ENCODE measurements around the gene SLC22A7. TPM values are rescaled to one million over a fixed set of nuclear protein-coding genes. Genes with fewer than 3 reads are reported as not detected.

SLC22A7 gene
- polyA plus RNA-seq, 1 experiment, result not detected

DNA sequence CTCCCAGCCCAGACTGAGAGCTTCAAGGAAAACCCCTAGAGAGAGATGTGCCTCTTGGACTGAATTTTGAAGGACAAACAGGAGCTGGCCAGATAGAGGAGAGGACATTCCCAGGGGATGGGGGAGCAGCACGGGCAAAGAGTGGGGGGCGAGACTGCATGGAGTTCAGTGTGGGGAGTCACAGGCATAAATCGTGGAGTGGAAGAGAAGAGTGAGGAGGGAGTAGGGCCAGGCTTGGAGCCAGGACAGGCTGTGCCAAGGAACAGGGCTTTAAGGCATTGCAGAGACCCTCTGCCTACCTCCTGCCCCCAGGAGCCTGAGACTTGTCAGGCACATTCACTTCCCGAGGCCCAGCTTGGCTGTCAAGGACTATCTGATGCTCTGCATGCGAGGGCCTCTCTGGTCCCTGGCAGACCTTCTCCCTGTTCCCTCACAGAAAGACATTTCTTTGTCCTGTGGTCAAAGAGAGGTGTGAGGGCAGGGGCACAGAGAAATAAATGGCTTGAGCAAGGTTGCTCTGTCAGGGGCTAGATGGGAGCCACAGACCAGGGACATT, 5.2 kb upstream of the SLC22A7 start:
- TF ChIP-seq, protein P1, sequence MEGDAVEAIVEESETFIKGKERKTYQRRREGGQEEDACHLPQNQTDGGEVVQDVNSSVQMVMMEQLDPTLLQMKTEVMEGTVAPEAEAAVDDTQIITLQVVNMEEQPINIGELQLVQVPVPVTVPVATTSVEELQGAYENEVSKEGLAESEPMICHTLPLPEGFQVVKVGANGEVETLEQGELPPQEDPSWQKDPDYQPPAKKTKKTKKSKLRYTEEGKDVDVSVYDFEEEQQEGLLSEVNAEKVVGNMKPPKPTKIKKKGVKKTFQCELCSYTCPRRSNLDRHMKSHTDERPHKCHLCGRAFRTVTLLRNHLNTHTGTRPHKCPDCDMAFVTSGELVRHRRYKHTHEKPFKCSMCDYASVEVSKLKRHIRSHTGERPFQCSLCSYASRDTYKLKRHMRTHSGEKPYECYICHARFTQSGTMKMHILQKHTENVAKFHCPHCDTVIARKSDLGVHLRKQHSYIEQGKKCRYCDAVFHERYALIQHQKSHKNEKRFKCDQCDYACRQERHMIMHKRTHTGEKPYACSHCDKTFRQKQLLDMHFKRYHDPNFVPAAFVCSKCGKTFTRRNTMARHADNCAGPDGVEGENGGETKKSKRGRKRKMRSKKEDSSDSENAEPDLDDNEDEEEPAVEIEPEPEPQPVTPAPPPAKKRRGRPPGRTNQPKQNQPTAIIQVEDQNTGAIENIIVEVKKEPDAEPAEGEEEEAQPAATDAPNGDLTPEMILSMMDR (IDR thresholded peaks at IDR 0.05; ENCODE audit: insufficient read depth, low read depth, low read length), result no peak
- no peaks in the 10 kb centered on the region for H3K36me3 ChIP-seq (ENCODE audit: control insufficient read depth, insufficient read depth, low read length)
- H3K27me3 ChIP-seq (ENCODE audit: control insufficient read depth, insufficient read depth, low read length), result peaks cover 9% of the 10 kb centered on the region
- POLR2A ChIA-PET, result no interaction called here
- H3K4me3 ChIP-seq (ENCODE audit: low read depth, low read length), result no peak overlapping the region
- no peak for DNase-seq (ENCODE audit: low read depth)
- CTCF ChIA-PET, result interaction anchor here (1.6 kb wide), 1 partner anchor 42 kb away, joined by 4 read pairs; no protein-coding TSS in a partner anchor

DNA sequence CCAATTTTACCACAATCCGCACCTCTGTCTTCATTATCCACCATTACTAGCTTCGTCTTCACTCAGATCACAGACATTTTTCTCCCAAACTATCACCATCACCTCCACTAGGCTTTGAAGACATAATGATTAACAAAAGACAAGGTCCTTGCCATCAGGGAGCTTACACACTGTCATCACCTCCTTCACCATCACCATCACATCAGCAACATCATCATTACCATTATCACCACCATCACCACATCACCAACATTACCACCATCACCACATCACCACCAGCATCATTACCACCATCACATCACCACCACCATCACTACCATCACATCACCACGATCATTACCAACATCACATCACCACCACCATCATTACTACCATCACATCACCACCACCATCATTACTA, 4.4 kb upstream of the SLC22A7 start:
- H3K27me3 ChIP-seq (ENCODE audit: control insufficient read depth, insufficient read depth, low read length), result peaks cover 16% of the 10 kb centered on the region
- no peaks in the 10 kb centered on the region for H3K36me3 ChIP-seq (ENCODE audit: control insufficient read depth, insufficient read depth, low read length)
- no peak overlapping the region for H3K4me3 ChIP-seq (ENCODE audit: low read depth, low read length)
- DNase-seq (ENCODE audit: low read depth), result no peak
- ChIA-PET CTCF (no interaction called here), POLR2A (no interaction called here)
- TF ChIP-seq, protein P1 (IDR thresholded peaks at IDR 0.05; ENCODE audit: insufficient read depth, low read depth, low read length), result no peak

DNA sequence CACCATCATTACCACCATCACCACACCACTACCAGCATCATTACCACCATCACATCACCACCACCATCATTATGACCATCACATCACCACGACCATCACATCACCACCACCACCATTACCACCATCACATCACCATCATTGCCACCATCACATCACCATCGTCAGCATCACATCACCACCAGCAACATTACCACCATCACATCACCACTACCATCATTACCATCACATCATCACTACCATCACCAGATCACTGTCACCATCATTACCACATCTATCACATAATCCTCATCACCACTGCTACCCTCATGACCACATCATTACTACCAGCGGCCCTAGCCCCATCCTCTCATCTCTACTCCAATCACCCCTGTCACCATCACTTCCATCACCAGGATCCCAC, 3.5 kb upstream of the SLC22A7 start:
- TF ChIP-seq, protein P1 (IDR thresholded peaks at IDR 0.05; ENCODE audit: insufficient read depth, low read depth, low read length), result no peak
- no peak for DNase-seq (ENCODE audit: low read depth)
- ChIA-PET CTCF (no interaction called here), POLR2A (no interaction called here)
- no peaks in the 10 kb centered on the region for H3K36me3 ChIP-seq (ENCODE audit: control insufficient read depth, insufficient read depth, low read length)
- H3K4me3 ChIP-seq (ENCODE audit: low read depth, low read length), result no peak overlapping the region
- H3K27me3 ChIP-seq (ENCODE audit: control insufficient read depth, insufficient read depth, low read length), result peaks cover 18% of the 10 kb centered on the region

DNA sequence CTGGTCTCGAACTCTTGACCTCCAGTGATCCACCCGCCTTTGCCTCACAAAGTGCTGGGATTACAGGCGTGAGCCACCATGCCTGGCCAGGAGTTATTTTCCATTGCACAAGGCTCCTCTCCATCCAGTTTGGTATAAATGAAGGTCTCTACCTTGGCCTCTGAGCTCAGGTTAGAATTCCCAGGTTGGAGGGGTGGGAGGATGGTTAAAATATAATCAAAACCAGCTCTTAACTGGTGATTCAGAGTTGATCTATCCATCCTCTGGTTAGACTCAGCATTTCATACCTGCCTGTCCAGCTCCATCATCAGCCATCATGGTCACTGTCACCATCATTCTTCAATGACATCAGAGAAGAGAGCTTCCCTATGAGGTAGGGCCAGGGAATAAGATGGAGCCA, 2.6 kb upstream of the SLC22A7 start:
- POLR2A ChIA-PET, result no interaction called here
- H3K36me3 ChIP-seq (ENCODE audit: control insufficient read depth, insufficient read depth, low read length), result no peaks in the 10 kb centered on the region
- CTCF ChIA-PET, result interaction anchor here (1.1 kb wide), 1 partner anchor 32 kb away, joined by 3 read pairs; no protein-coding TSS in a partner anchor
- TF ChIP-seq, protein P1 (IDR thresholded peaks at IDR 0.05; ENCODE audit: insufficient read depth, low read depth, low read length), result no peak
- no peak for DNase-seq (ENCODE audit: low read depth)
- peaks cover 22% of the 10 kb centered on the region for H3K27me3 ChIP-seq (ENCODE audit: control insufficient read depth, insufficient read depth, low read length)
- H3K4me3 ChIP-seq (ENCODE audit: low read depth, low read length), result no peak overlapping the region

DNA sequence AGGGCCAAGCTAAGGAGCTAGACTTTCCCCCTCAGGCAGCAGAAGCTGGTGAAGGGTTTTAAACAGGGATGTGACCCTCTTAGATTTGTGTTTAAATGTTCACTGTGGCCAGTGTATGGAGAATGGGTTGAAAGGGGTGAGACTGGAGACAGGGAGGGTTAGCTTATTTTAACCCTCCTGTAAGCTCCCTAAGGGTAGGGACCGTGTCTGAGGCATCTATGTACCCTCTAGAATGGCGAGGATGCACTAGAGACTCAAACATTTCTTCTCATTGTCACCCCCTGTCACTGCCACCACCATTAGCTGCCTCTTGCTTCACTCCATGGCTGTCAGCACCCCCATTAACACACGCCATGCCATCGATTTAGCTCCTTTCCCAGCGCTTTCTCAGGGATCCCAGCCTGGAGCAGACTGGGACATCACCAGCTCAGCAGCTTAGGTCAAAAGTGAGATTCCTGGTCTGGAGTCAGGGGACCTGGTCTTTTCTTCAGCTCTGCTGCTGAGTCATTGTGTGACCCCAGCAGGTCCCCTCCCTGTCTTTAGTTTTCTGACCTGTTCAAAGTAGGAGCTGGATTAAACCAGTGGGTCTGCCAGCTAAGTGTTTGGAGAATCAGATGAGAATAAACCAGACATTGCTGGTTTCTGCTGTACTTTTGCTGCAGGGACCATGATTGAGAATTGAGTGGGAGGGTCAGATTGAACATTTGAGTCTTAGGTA, 1.1 kb upstream of the SLC22A7 start:
- CTCF ChIA-PET, result interaction anchor here (0.5 to 2.0 kb wide), 6 partner anchors 10 to 369 kb away, joined by 3 to 7 read pairs (median 4); no protein-coding TSS in a partner anchor
- DNase-seq (ENCODE audit: low read depth), result no peak
- TF ChIP-seq, protein P1 (IDR thresholded peaks at IDR 0.05; ENCODE audit: insufficient read depth, low read depth, low read length), result no peak
- peaks cover 25% of the 10 kb centered on the region for H3K27me3 ChIP-seq (ENCODE audit: control insufficient read depth, insufficient read depth, low read length)
- POLR2A ChIA-PET, result interaction anchor here (0.5 kb wide), 1 partner anchor 262 kb away, joined by 4 read pairs; no protein-coding TSS in a partner anchor
- H3K4me3 ChIP-seq (ENCODE audit: low read depth, low read length), result no peak overlapping the region
- H3K36me3 ChIP-seq (ENCODE audit: control insufficient read depth, insufficient read depth, low read length), result no peaks in the 10 kb centered on the region

Data from BJ (cell line).